Measurements from ENCODE around the gene EXO5. TPM values are rescaled to one million over a fixed set of nuclear protein-coding genes. Genes with fewer than 3 reads are reported as not detected.

EXO5 gene
- total and polyA plus RNA-seq, 2 of the 13 experiments (the other 11 are each of a cell fraction or from before 2014, with no cell fraction given), result 9.9 to 20.5 TPM

- TF ChIP-seq ZFAT (CRISPR knock-in tag; conservative IDR thresholded peaks at IDR 0.05) (no peak), NKX3-1 (CRISPR knock-in tag; IDR thresholded peaks at IDR 0.05) (0 out of 2 replicates have a peak, but pooled peaks have one; percentile 32), TBX2 (CRISPR knock-in tag; IDR thresholded peaks at IDR 0.05; ENCODE audit: borderline replicate concordance) (no peak), HCFC1 (IDR thresholded peaks at IDR 0.05; ENCODE audit: low read depth, low read length) (no peak), CHD4 (IDR thresholded peaks at IDR 0.05; ENCODE audit: borderline replicate concordance, low read length) (peak; percentile 19; the same call in 1 of the 2 replicates), RBM39 (IDR thresholded peaks at IDR 0.05; ENCODE audit: low read depth, low read length, poor library complexity, severe bottlenecking) (no peak), DMAP1 (CRISPR knock-in tag; IDR thresholded peaks at IDR 0.05) (peak; percentile 68; the same call in 1 of the 2 replicates), EED (CRISPR knock-in tag; IDR thresholded peaks at IDR 0.05) (no peak), CEBPB (IDR thresholded peaks at IDR 0.05; ENCODE audit: borderline replicate concordance, low read depth, low read length) (0 out of 2 replicates have a peak, but pooled peaks have one; percentile 5), NAIF1 (CRISPR knock-in tag; IDR thresholded peaks at IDR 0.05; ENCODE audit: borderline replicate concordance) (0 out of 2 replicates have a peak, but pooled peaks have one; percentile 14), EP300 (IDR thresholded peaks at IDR 0.05; ENCODE audit: low read depth in 2 of 2, low read length in 2 of 2) (no peak), EP300 (CRISPR knock-in tag; IDR thresholded peaks at IDR 0.05; ENCODE audit: borderline replicate concordance) (0 out of 2 replicates have a peak, but pooled peaks have one; percentile 12), ZNF644 (CRISPR knock-in tag; IDR thresholded peaks at IDR 0.05; ENCODE audit: low read depth) (peak; percentile 62; the same call in 1 of the 2 replicates), ZKSCAN5 (CRISPR knock-in tag; IDR thresholded peaks at IDR 0.05) (no peak), MED13 (CRISPR knock-in tag; IDR thresholded peaks at IDR 0.05) (no peak), FOXP1 (IDR thresholded peaks at IDR 0.05) (no peak), FOXP1 (CRISPR knock-in tag; IDR thresholded peaks at IDR 0.05) (no peak)
- TF ChIP-seq, protein P1, sequence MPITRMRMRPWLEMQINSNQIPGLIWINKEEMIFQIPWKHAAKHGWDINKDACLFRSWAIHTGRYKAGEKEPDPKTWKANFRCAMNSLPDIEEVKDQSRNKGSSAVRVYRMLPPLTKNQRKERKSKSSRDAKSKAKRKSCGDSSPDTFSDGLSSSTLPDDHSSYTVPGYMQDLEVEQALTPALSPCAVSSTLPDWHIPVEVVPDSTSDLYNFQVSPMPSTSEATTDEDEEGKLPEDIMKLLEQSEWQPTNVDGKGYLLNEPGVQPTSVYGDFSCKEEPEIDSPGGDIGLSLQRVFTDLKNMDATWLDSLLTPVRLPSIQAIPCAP (CRISPR knock-in tag; IDR thresholded peaks at IDR 0.05; ENCODE audit: low read depth), result no peak
- TF ChIP-seq, protein P2, sequence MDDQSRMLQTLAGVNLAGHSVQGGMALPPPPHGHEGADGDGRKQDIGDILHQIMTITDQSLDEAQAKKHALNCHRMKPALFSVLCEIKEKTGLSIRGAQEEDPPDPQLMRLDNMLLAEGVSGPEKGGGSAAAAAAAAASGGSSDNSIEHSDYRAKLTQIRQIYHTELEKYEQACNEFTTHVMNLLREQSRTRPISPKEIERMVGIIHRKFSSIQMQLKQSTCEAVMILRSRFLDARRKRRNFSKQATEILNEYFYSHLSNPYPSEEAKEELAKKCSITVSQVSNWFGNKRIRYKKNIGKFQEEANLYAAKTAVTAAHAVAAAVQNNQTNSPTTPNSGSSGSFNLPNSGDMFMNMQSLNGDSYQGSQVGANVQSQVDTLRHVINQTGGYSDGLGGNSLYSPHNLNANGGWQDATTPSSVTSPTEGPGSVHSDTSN (CRISPR knock-in tag; IDR thresholded peaks at IDR 0.05; ENCODE audit: borderline replicate concordance), result peak; percentile 68; the same call in 1 of the 2 replicates
Measured at GRCh38 chr1:40530735-40531380, 22.3 kb downstream of the EXO5 start (continued).
